NCI-H1417 treated with DMSO at 0.1 percent for 48 hours (cell line): ENCODE measurements around the gene KRTAP5-7.
"Not testable (repeated sequence)": the region's sequence is repeated elsewhere in the genome, so short reads cannot be mapped to it uniquely, and the experiment has no call there.

Experiments
- DNase-seq: peaks from one replicate; lab custom pipeline; 2025; lab: John Stamatoyannopoulos, UW

The KRTAP5-7 gene

DNA sequence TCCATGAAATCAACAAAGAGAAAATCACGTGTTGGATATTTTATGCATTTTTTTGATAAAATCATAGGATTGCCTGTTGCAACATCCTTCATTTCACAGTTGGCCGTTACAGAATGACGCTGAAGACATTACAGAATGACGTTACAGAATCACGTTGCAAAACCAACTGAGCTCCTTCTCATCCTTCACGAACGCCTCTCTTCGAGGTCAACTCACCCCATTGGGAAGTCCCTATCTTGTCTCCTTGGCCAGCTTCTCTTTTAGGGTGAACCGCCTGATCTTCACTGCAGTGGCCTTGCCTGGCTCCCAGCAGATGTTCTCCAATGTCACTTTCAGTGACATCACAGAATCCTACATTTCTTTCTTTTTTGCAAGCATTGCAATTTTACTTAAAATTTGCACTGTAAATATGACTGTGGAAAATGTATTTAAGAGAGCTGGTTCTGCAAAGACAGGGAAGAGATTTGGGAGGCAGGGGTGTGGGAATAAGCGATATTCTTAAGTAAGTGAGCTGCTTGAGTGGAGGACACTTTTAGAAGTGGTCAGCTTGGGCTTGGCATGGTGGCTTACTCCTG, 5.1 kb downstream of the KRTAP5-7 start:
- DNase-seq: no peak

DNA sequence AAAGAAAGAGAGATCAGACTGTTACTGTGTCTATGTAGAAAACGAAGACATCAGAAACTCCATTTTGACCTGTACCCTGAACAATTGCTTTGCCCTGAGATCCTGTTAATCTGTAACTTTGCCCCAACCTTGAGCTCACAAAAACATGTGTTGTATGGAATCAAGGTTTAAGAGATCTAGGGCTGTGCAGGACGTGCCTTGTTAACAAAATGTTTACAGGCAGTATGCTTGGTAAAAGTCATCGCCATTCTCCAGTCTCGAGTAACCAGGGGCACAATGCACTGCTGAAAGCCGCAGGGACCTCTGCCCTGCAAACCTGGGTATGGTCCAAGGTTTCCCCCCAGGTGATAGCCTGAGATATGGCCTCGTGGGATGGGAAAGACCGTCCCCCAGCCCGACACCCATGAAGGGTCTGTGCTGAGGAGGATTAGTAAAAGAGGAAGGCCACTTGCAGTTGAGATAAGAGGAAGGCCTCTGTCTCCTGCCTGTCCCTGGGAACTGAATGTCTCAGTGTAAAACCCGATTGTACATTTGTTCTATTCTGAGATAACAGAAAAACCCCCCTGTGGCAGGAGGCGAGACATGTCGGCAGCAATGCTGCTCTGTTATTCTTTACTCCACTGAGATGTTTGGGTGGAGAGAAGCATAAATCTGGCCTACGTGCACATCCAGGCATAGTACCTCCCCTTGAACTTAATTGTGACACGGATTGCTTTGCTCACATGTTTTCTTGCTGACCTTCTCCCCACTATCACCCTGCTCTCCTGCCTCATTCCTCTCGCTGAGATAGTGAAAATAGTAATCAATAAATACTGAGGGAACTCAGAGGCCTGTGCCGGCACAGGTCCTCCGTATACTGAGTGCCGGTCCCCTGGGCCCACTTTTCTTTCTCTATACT, 7.9 kb downstream of the KRTAP5-7 start:
- not testable (repeated sequence) for DNase-seq

DNA sequence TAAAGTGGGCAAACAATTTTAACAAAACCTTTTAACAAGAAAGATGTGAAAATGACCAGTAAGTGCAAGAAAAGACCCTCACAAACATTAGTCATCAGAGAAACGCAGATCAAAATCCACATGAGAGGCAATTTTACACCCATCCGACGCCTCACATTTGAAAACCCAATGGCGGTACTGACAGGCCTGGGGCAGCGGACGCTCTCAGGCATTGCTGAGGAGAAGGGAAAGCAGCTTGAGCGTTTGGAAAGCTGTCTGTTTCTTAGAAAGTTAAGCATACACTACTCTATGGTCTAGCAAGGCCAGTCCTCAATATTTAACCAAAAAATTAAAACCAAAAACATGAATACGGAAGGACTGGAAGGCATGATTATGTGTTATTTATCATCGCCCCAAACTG, 8.8 kb downstream of the KRTAP5-7 start:
- DNase-seq: no peak

- no peak for DNase-seq
Observed at GRCh38 chr11:71537537-71537936, 10.5 kb downstream of the KRTAP5-7 start.

GRCh38 chr11:71537977-71538665, 11.1 kb downstream of the KRTAP5-7 start, which contains the start of gene KRTAP5-8:
Gene KRTAP5-8, plus strand, starts transcription at chr11:71538025. Its CDS starts 31 bp downstream, at chr11:71538056.
- not testable (repeated sequence) for DNase-seq

- DNase-seq: no peak
Observed at GRCh38 chr11:71538666-71538990, 11.6 kb downstream of the KRTAP5-7 start.

DNA sequence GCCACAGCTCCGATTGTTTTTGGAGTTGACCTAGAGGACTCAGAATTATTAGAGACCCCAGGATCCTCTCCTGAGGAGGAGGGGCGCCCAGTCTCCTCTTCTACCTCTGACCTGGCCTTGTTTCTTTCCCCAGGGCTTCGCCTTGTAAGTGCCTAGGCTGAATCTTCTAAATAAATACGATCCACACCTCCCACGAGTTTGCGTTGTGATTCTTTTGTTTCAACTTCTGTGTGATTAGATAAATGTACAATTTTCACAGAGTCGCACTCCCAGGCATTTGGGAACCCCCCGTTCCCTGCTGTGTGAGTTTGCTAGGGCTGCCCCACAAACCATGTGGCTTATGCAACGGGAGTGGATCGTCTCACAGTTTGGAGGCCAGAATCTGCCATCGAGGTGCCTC, 11.9 kb downstream of the KRTAP5-7 start:
- no peak for DNase-seq

- not testable (repeated sequence) for DNase-seq
Observed at GRCh38 chr11:71539971-71540370, 12.9 kb downstream of the KRTAP5-7 start.

GRCh38 chr11:71540521-71541304, 13.6 kb downstream of the KRTAP5-7 start:
- DNase-seq: not testable (repeated sequence)

- no peak for DNase-seq
Observed at GRCh38 chr11:71542382-71542781, 15.3 kb downstream of the KRTAP5-7 start.

DNA sequence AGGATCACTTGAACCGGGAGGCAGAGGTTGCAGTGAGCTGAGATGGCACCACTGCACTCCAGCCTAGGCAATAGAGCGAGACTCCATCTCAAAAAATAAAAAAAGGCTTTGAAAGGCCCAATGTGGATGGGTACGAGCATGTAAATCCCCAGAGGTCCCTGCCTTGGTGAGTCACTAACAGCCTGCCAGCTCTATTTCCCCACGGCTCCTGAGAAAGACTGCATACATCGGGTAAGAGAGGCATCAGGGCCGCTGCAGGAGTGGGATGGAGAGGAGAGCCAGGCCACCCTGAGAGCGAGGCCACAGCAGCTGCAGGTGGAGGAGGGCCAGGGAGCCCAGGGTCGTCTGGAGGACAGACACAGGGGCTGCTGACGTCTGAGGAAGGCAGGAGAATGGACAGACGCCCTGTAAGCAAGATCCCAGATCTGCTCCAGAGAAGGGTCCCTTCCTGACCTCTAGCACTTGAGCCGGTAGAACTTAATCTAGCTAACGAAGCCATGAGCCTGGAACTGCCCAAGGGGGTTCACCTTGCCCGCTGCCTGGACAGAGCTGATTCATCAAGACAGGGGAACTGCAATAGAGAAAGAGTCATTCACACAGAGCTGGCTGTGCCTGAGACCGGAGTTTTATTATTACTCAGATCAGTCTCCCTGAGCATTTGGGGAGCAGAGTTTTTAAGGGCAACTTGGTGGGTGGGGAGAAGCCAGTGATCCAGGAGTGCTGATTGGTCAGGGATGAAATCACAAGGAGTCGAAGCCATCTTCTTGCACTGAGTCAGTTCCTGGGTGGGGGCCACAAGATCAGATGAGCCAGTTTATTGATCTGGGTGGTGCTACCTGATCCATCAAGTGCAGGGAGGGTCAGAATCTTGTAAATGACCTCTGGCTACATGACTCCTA, 16.1 kb downstream of the KRTAP5-7 start:
- no peak for DNase-seq

- no peak for DNase-seq
Observed at GRCh38 chr11:71543866-71544265, 16.8 kb downstream of the KRTAP5-7 start.

GRCh38 chr11:71544525-71545214, 17.6 kb downstream of the KRTAP5-7 start:
- DNase-seq: no peak

DNA sequence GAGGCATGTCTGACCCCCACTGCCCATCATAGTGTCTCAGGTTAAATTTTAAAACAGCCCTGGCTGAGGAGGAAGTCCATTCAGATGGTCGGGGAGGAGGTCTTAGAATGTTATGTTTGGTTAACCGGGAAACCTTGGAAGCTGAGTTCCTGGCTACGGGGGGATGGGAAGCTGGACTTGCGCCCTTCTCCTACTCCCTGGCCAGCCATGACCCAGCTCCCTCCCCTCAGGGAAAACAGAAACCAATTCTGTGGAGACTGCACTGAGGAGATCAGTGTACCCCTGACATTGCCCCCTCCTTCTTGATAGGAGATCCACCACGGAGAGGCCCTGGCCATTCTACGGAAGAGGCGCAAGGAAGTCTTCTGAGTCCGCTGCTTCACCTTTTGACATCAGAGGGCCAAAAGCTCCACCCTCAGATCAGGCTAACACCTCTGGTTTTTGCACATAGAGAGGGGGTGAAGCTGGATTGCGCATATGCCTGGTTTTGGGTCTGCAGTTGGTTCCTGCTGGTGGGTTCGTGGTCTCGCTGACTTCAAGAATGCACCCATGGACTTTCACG, 18.4 kb downstream of the KRTAP5-7 start:
- DNase-seq: no peak

DNA sequence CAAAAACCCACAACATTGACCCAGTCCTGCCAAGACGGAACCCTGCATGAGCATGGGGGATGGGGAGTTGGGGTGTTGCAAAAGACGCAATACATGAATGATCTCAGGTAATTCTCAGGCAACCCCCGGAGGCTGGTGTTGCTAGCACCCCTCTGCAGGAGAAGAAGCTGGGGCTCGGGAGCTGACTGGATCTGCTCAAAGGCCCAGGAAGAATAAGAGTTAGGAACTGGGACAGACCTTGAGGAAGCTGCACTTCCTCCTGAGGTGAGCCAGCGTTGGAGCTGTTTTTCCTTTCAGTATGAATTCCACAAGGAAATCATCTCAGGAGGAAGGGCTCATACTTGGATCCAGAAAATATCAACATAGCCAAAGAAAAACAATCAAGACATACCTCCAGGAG, 21.1 kb downstream of the KRTAP5-7 start, which contains the start of gene KRTAP5-9:
KRTAP5-9 (plus strand) TSS at position 301 of the 400 bp plus-strand sequence. CDS start 238 bp downstream, outside the sequence.
- DNase-seq: no peak

- DNase-seq: no peak
Observed at GRCh38 chr11:71548716-71549151, 21.7 kb downstream of the KRTAP5-7 start.

DNA sequence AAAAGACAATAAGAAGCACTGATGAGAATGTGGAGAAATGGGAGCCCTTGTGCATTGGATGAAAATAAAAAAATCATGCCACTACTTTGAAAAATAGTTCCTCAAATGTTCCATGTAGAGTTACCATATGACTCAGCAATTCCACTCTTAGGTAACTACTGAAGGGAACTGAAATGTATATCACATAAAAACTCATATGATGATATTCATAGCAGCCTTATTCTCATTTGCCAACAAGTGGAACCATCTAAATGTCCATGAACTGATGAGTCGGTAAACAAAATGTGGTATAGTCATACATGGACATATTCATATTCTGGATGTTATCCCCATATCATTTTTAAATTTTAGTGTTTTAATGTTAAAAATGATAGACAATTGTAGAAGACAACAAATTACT, 24.6 kb downstream of the KRTAP5-7 start:
- no peak for DNase-seq

- no peak for DNase-seq
Observed at GRCh38 chr11:71554996-71555395, 27.9 kb downstream of the KRTAP5-7 start.

- no peak for DNase-seq
Observed at GRCh38 chr11:71555508-71555907, 28.4 kb downstream of the KRTAP5-7 start.

- DNase-seq: no peak
Observed at GRCh38 chr11:71556018-71556417, 29.0 kb downstream of the KRTAP5-7 start.
